Activated T-cell treated with anti-CD3 and anti-CD28 coated beads, Interleukin-2, amount 50 U/mL, for 72 hours (primary cell): ENCODE data around the gene GATA5. TPM values are rescaled to one million over a fixed set of nuclear protein-coding genes. Genes with fewer than 3 reads are reported as not detected.

Experiments
- ATAC-seq, 2 donors: fragments of 150-1000 bp; cut with Tn5 transposase; replicated peaks in 1 of 2; 2 replicates each; pipeline ENCODE4 v1.10.0; 2021; ENCODE audit warnings: moderate library complexity in 2 of 2, mild to moderate bottlenecking in 1 of 2
- DNase-seq, 2 donors: peaks; one replicate each; pipeline ENCODE4 v3.0.0; 2021 to 2022; ENCODE audit warnings: mixed read lengths in 1 of 2
- H3K27ac Mint-ChIP-seq: one replicate; pipeline ENCODE4 v1.8.0; 2022; ENCODE audit warnings: mild to moderate bottlenecking, moderate library complexity, mixed read lengths
- H3K27me3 Mint-ChIP-seq: one replicate; pipeline ENCODE4 v1.8.0; 2022; ENCODE audit warnings: low read depth, mixed read lengths
- H3K36me3 Mint-ChIP-seq, 2 donors: one replicate each; pipeline ENCODE4 v1.8.0; 2022; ENCODE audit warnings: mixed read lengths in 2 of 2, mild to moderate bottlenecking in 1 of 2; ENCODE audit not compliant: insufficient read depth in 2 of 2
- H3K4me1 Mint-ChIP-seq: one replicate; pipeline ENCODE4 v1.8.0; 2022; ENCODE audit warnings: low read depth, mixed read lengths
- H3K4me3 Mint-ChIP-seq, 2 donors: one replicate each; pipeline ENCODE4 v1.8.0; 2022; ENCODE audit warnings: mild to moderate bottlenecking in 2 of 2, mixed read lengths in 2 of 2, moderate library complexity in 2 of 2
- H3K9me3 Mint-ChIP-seq, 2 donors: one replicate each; pipeline ENCODE4 v1.8.0; 2022; ENCODE audit warnings: mixed read lengths in 2 of 2
- total RNA-seq, 2 donors: library from RNA; stranded (reverse); gene quantifications; one replicate each; pipeline ENCODE4 v1.2.3, GENCODE V29; 2022

GATA5 gene
- total RNA-seq, 2 donors from 2014 or later = not detected

DNA sequence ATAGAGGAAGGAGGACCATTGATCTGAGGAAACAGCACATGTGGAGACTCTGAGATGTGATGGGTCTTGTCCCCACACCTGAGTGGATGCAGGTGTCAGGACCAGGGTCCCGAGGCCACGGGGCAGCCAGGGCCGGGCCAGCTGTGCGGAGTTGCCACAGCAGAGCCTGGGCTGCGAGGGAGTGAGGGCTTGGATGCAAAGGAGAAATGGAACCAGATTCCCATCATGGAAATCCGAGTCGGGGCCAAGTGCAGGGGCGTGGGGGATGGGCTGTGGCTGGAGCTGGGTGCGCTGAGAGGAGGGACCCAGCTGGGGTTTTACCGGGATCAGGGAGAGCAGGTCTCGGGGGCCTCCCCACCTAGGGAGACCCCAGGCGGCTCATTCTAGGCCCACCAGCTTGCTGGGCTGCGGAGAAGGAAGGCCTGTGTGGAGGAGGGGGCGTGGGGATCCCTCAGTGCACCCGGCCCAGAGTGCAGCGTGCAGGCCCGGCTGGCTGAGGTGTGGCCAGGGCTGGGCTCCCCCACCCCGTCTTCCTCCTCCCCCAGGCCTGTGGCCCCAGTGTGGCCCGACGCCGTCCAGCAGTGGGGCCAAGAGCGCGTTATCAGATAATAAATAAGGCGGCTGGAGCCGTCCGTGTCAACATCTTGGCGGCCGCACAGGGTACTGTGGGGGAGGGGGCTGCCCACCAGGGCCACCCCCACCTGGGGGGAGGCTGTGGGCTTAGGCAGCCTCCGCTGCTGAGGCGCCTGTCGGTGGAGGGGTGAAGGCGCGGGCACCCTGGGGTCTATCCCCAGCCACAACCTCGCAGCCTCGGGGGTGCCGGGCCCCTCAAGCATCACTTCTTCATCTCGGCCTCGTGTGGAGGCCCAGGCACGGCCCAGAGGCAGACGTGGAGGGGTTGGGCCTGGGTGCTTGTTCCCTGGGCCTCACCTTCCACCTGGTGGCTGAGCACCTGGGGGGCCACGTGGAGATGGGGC lies 17.2 kb downstream of the GATA5 start:
- DNase-seq (no peak), ATAC-seq (no peak)
- Mint-ChIP-seq H3K36me3 (no peaks in the 10 kb centered on the region), H3K4me3 (no peak overlapping the region), H3K27me3 (peaks cover 5% of the 10 kb centered on the region), H3K27ac (no peak overlapping the region), H3K9me3 (no peaks in the 10 kb centered on the region), H3K4me1 (no peaks in the 10 kb centered on the region)

DNA sequence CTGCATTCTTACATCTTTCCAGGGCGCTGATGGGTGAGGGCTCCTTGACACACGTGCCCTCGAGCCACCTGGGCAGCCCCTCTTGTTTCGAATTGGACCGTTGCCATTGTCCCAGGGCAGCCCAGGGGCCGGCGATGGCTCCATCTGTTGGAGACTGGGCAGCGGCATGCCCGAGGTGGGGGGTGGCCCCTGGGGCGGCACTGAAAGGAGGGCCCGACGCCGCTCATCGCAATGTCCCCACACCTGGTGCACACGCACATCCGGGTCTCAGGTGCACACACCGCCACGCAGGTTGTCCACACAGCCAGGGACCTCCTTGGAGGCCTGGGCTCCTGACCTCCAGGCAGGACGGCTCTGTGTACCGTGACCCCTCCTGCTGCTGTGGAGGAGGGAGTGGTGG lies 18.0 kb downstream of the GATA5 start:
- H3K4me3 Mint-ChIP-seq = no peak overlapping the region
- H3K4me1 Mint-ChIP-seq = no peaks in the 10 kb centered on the region
- no peak for ATAC-seq
- no peak for DNase-seq
- H3K27ac Mint-ChIP-seq = no peak overlapping the region
- no peaks in the 10 kb centered on the region for H3K9me3 Mint-ChIP-seq
- H3K36me3 Mint-ChIP-seq = no peaks in the 10 kb centered on the region
- peaks cover 5% of the 10 kb centered on the region for H3K27me3 Mint-ChIP-seq

GRCh38 chr20:62457098-62457497 lies 18.7 kb downstream of the GATA5 start:
- Mint-ChIP-seq H3K4me1 (no peaks in the 10 kb centered on the region), H3K27ac (no peak overlapping the region), H3K36me3 (no peaks in the 10 kb centered on the region), H3K9me3 (no peaks in the 10 kb centered on the region), H3K4me3 (no peak overlapping the region), H3K27me3 (peaks cover 5% of the 10 kb centered on the region)
- ATAC-seq (no peak), DNase-seq (no peak)

GRCh38 chr20:62455929-62456328 lies 19.9 kb downstream of the GATA5 start:
- Mint-ChIP-seq H3K4me3 (no peak overlapping the region), H3K36me3 (no peaks in the 10 kb centered on the region), H3K27ac (no peak overlapping the region), H3K9me3 (no peaks in the 10 kb centered on the region), H3K27me3 (peaks cover 5% of the 10 kb centered on the region), H3K4me1 (no peaks in the 10 kb centered on the region)
- DNase-seq = no peak
- ATAC-seq = no peak

GRCh38 chr20:62454904-62455636 lies 20.7 kb downstream of the GATA5 start:
- no peaks in the 10 kb centered on the region for H3K4me1 Mint-ChIP-seq
- H3K27me3 Mint-ChIP-seq = peaks cover 5% of the 10 kb centered on the region
- no peak overlapping the region for H3K4me3 Mint-ChIP-seq
- ATAC-seq (no peak), DNase-seq (no peak)
- no peaks in the 10 kb centered on the region for H3K36me3 Mint-ChIP-seq
- no peak overlapping the region for H3K27ac Mint-ChIP-seq
- H3K9me3 Mint-ChIP-seq = no peaks in the 10 kb centered on the region

DNA sequence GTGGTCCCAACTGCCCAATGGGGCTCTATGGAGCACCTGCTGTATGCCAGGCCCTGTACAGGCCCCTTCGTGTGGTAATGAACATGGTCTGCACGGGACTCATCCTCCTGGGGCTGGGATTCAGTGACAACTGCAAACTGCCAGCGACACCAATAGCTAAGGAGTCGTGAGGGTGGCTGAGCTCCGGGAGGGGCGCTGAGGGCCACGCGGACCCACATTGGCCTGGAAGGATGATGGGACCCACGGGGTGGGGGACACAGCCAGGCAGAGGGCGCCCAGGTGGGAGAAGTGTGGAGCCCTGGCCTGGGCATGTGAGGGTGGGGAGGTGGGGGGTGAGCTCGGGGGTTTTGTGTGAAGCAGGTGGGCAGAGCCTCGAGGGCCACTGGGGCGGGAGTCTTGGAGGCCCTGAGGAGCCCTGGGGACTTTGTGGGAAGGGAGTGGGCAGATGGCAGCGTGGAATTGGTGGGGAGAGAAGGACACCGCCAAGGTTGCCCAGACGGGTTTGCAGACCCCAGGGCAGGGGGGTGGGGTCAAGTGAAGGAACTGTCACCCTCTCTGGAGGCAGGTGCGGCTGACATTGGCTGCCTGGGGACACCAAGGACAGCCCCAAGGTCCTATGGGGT lies 22.5 kb downstream of the GATA5 start:
- Mint-ChIP-seq H3K9me3 (no peaks in the 10 kb centered on the region), H3K36me3 (no peaks in the 10 kb centered on the region), H3K27me3 (peaks cover 5% of the 10 kb centered on the region), H3K4me1 (no peaks in the 10 kb centered on the region), H3K27ac (no peak overlapping the region), H3K4me3 (no peak overlapping the region)
- DNase-seq = no peak
- ATAC-seq = no peak

DNA sequence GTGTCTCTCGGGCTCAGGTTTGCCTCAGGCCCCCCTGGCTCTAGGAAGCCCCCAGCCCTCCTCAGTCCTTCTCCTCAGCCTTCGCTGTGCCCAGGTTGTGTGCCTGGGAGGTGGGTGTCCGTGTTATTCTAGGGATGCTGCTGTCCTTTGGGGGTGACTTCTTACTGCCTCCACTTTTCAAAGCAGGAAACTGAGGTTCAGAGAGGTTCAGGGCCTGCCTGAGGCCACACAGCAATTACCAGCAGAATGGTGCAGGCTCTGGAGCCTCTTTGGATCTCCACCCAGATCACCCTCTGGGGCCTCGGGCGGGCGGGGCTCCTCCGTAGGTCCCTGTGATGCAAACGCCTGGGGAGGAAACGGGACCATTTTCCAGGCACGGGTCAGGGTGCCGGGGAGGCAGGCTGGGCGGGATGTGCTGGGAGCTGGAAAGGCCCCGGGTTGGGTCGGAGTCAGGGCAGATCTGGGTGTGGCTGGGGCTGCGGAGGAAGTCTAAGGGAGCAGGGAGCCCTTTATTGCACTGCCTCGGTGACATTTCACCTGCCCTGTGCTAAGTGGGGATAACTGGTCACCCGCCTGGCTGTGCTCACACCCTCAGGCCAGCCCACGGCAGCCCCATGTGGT lies 23.2 kb downstream of the GATA5 start:
- no peak overlapping the region for H3K27ac Mint-ChIP-seq
- H3K4me1 Mint-ChIP-seq = no peaks in the 10 kb centered on the region
- H3K9me3 Mint-ChIP-seq = no peaks in the 10 kb centered on the region
- no peak for ATAC-seq
- DNase-seq = no peak
- H3K27me3 Mint-ChIP-seq = peaks cover 5% of the 10 kb centered on the region
- no peak overlapping the region for H3K4me3 Mint-ChIP-seq
- no peaks in the 10 kb centered on the region for H3K36me3 Mint-ChIP-seq

DNA sequence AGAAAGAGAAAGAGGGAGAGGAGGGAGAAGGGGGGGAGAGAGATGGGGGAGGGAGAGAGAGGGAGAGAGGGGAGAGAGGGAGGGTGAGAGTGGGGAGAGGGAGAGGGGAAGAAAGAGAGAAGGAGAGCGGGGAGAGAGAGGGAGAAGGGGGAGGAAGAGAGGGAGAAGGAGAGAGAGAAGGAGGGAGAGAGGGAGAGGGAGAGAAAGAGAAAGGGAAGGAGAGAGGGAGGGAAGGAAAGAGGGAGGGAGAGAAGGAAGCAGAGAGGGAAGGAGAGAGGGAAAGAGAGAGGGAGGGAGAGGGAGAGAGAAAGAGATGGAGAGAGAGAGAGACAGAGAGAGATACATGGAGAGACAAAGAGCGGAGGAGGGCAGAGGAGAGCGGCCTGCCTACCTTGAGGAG lies 23.8 kb downstream of the GATA5 start:
- no peaks in the 10 kb centered on the region for H3K36me3 Mint-ChIP-seq
- H3K4me3 Mint-ChIP-seq = no peak overlapping the region
- H3K4me1 Mint-ChIP-seq = no peaks in the 10 kb centered on the region
- no peak overlapping the region for H3K27ac Mint-ChIP-seq
- no peaks in the 10 kb centered on the region for H3K9me3 Mint-ChIP-seq
- DNase-seq = no peak
- ATAC-seq = no peak
- H3K27me3 Mint-ChIP-seq = peaks cover 5% of the 10 kb centered on the region

GRCh38 chr20:62451156-62451767 lies 24.5 kb downstream of the GATA5 start:
- H3K27me3 Mint-ChIP-seq = peaks cover 3% of the 10 kb centered on the region
- H3K4me1 Mint-ChIP-seq = no peaks in the 10 kb centered on the region
- ATAC-seq (no peak), DNase-seq (no peak)
- no peak overlapping the region for H3K27ac Mint-ChIP-seq
- no peaks in the 10 kb centered on the region for H3K36me3 Mint-ChIP-seq
- no peaks in the 10 kb centered on the region for H3K9me3 Mint-ChIP-seq
- H3K4me3 Mint-ChIP-seq = no peak overlapping the region

GRCh38 chr20:62449951-62450691 lies 25.7 kb downstream of the GATA5 start:
- H3K4me1 Mint-ChIP-seq = no peaks in the 10 kb centered on the region
- H3K27ac Mint-ChIP-seq = no peak overlapping the region
- ATAC-seq = no peak
- H3K9me3 Mint-ChIP-seq = no peaks in the 10 kb centered on the region
- no peaks in the 10 kb centered on the region for H3K36me3 Mint-ChIP-seq
- DNase-seq = no peak
- no peaks in the 10 kb centered on the region for H3K27me3 Mint-ChIP-seq
- H3K4me3 Mint-ChIP-seq = no peak overlapping the region

GRCh38 chr20:62448788-62449187 lies 27.0 kb downstream of the GATA5 start:
- H3K27ac Mint-ChIP-seq = no peak overlapping the region
- DNase-seq (no peak), ATAC-seq (no peak)
- H3K4me1 Mint-ChIP-seq = no peaks in the 10 kb centered on the region
- H3K36me3 Mint-ChIP-seq = no peaks in the 10 kb centered on the region
- H3K9me3 Mint-ChIP-seq = no peaks in the 10 kb centered on the region
- no peaks in the 10 kb centered on the region for H3K27me3 Mint-ChIP-seq
- no peak overlapping the region for H3K4me3 Mint-ChIP-seq

DNA sequence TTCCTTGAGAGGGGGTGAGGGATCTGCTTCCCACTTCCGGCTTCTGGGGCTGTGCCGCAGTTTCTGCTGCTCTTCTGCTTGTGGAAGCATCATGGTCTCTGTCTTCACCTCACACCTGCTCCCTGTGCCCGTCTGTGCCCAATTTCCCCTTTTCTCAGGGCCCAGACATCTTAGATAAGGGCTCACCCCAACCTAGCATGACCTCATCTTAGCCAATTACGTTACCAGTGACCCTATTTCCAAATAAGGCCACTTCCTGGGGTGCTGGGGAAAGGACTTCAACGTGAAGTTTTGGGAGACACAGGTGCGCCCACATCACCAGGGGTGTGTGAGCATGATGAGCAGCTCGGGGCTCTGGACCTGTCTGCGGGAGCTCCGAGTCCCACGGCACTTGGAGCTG lies 27.8 kb downstream of the GATA5 start:
- ATAC-seq (no peak), DNase-seq (no peak)
- Mint-ChIP-seq H3K27me3 (no peaks in the 10 kb centered on the region), H3K4me1 (no peaks in the 10 kb centered on the region), H3K27ac (no peak overlapping the region), H3K36me3 (no peaks in the 10 kb centered on the region), H3K4me3 (no peak overlapping the region), H3K9me3 (no peaks in the 10 kb centered on the region)
